Stimulated activated CD8-positive, alpha-beta memory T cell treated with anti-CD3 and anti-CD28 coated beads, Interleukin-4, amount 100 ng/mL, for 24 hours (primary cell): Measurements from ENCODE around the gene RTTN.

ENCODE experiments used
- DNase-seq: peaks from one replicate; pipeline ENCODE4 v3.0.0-alpha.2; 2020; ENCODE audit warnings: low read depth

Gene RTTN

DNA sequence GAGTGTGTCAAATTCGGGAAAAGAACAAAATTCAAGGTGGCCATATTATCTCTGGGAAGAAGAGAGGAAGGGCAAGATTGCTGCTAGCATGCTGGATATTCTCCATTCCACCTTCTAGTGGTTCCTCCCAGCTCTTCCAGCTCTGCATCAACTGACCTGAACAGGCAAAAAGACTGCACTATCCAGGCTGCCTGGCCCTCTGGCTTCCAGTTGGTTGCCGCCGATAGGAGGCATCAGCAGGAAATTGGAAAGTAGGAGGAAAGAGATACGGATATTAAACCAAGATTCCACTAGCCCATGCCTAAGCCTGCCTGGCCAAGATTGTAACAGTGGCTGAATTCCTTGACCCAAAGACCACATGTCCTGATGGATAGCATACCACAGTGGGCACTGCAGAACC is 1.7 kb upstream of the RTTN start:
- DNase-seq, result no peak

DNA sequence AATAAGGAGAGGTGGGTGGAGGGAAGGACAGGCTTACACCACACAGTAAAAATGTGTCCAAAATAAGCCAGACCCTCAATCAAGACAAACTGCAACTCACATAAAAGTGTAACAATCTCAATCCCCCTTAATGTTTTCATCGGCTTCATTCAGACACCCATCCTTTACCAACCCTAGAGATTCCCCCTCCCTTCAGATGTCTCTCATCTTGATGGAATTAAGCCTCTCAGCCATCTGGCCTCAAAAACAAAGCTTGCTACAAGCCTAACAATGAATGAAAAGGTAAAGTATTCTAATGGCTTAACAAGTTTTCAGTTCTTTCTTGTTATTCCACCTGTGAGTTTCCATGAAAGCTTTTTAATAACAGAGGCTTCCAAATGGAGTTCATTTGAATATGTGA is 5.2 kb downstream of the RTTN start:
- DNase-seq, result no peak

DNA sequence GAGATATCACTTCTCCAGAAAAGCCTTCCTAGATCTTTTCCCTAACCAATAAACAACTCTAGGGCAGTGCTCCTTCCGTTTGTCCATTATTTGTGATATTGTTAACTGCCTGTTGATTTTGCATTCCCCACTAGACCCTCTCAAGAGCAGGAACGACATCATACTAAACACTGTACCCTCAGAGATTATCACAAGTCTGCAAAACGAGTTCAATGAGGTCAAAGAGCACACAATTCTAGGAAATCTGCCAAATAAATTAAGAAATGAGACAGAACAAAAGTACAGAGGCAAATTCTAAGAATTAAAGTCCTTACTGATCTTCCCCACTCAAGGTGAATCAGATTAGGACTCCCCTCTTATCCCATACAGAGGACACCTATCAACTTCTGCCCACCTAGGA is 7.6 kb downstream of the RTTN start:
- no peak for DNase-seq

DNA sequence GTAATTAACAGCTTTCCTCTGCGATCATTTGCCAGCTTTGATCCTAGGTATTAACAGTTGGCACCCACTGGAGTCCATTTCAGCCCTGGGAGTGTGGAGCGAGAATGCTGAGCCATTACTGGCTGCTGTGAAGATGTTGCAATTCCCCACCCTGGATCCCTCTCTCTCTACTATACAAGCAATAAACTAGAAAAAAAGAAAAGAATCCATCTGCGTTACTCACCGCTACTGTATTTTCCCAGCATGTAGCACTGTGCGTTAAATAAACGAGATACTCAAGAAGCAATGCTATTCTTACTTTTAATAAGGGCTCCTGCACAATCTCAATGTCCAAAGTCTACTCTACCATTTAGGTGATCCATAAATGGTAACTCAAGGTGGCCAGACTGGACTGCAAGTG is 8.5 kb downstream of the RTTN start:
- DNase-seq, result no peak

DNA sequence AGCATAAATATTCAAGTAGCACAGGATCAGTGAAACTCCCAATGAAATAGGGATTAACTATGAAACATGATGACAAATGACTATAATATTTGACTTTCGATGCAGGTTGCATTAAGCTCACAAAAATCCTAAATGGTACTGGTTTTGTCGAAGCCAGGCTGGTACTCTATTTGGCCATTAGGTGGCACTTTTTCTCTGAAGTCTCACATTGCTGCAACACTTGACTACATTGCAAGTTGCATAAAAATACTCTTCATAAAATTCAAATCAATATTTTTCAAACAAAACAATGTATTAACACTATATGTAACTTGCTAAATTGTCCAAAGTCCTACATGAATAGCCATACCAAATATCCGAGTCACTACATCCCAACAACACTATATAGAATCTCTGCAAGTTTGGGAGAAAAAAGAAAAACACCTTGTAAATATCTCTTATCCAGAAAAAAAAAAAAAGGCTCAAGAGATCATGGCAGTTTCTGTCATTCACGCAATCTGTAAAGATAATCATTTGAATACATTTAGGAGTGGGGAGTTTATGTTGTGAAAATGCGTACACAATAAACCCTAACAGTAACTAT is 9.5 kb downstream of the RTTN start:
- no peak for DNase-seq

DNA sequence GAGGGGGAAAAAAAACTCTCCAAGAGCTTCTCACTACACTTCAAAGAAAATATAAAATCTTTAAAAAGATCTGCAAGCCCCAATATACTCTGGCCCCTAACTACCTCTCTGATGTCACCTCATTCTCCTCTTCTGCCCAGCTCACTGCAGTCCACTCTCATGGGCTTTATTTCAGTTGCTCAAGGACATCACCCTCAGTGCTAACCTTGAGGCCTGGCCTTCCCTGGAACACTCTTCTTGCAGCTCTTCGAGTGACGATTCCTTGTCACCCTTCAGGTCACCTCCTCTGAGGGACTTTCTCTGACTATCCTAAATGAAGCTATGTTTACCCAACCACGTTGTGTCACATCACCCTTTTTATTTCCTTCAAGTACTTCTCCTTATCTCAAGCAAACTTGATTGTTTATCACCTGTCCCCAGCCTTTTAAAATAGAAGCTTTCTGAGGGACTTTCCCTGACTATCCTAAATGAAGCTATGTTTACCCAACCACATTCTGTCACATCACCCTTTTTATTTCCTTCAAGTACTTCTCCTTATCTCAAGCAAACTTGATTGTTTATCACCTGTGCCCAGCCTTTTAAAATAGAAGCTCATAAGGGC is 10.4 kb downstream of the RTTN start:
- no peak for DNase-seq

DNA sequence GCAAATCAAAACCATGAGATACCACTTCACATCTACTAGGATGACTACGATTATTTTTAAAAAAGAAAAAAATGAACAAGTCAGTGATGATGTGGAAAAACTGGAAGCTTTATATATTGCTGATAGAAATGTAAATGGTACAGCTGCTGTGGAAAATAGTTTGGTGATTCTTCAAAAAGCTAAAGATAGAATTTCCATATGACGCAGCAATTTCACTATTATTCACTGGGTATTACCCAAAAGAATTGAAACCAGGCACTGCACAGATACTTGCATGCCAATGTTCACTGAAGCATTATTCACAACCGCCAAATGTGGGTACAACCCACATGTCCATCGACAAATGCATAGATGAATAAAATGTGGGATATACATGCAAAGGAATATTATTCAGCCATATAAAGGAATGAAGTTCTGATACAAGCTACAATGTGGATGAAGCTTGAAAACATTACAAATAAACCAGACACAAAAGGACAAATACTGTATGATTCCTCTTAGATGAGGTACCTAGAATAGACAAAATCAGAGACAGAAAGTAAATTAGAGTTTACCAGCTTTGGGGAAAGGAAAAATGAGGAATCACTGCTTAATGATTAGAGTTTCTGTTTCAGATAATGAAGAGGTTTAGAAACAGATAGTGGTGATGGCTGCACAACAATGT is 11.1 kb downstream of the RTTN start:
- no peak for DNase-seq

DNA sequence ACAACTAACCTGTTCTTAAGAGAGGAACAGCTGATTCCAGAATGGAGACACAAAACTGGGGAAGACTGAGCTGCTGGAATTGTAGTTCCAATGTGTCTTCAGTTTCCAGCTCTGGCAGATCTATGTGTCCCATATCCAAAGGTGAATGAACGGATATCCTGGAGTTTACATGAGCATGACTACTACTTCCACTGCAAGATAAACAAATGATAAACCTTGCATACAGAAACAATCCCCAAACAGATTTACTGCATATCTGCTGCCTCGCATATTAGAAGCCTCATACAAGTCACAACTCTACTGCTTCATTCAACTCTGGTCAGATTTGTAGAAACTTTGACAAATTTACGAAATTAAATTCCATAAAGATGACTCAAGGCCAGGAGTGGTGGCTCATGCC is 15.0 kb downstream of the RTTN start:
- no peak for DNase-seq

DNA sequence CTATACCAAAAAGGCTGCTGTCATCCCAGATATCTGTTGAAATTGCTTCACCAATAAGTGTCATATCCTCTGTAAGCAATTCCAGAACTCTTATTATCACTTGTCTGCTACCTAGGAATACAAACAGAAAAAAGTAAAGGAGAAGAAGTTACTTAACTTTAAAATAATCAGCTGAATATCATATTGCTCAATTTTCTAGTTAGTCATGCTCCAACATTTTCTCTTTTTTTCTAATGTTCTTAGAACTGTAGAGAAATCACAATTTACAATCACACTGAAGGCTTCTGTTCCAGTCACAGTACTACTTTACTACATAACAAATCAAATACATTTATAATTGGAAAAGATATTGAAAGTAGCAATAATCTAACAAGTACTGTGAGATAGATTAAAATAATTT is 17.4 kb downstream of the RTTN start:
- no peak for DNase-seq

DNA sequence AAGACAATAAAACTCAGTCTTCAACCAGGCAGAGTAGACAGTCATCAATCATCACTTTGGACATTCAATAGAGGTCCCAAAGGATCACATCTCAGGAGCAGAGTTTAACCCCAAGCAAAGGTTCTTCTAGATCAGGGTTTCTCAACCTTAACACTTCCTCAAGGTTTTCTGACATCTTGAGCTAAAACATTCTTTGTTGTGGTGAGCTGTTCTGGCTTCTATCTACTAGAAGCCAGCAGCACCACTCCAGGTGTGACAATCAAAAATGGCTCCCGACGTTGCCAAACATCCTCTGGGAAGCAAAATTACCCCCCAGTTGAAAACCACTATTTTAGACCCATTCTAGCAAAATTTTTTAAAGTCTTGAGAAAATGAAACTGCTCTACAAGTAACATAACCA is 22.0 kb downstream of the RTTN start:
- DNase-seq, result no peak

DNA sequence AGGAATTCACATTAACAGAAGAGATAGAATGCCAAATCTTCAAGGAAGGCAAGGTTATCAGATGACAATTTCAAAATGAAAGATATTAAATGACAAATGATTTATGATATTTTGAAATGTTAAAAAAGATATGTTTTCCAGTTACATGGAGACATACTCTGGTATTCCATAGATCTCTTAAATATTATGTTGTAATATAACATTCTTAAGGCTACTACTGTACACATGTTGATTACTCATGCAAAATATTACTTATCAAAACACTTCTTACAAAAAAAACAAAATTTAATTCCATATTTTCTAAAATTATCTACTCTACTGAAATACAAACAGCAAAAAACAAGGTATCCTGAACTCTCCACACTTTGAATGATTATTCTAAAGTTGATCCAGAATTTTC is 22.9 kb downstream of the RTTN start:
- DNase-seq, result no peak

DNA sequence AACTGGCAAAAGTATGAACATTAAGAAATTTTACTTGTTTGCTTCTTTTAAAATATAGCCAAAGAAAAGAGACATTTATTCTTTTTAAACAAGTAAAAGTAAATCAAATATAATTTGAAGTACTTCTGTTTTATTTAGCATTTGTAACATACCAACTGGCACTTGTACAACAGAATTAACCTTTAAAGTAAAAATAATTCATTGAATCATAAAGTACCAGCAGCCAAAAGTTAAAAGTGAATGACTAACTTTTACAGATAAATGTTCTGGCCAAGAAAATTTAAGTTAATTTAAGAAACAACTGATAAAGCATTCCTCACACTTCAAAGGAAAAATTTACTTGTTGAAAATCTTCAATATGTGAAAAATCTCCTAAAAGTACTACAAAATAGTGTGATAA is 23.8 kb downstream of the RTTN start:
- DNase-seq, result no peak

DNA sequence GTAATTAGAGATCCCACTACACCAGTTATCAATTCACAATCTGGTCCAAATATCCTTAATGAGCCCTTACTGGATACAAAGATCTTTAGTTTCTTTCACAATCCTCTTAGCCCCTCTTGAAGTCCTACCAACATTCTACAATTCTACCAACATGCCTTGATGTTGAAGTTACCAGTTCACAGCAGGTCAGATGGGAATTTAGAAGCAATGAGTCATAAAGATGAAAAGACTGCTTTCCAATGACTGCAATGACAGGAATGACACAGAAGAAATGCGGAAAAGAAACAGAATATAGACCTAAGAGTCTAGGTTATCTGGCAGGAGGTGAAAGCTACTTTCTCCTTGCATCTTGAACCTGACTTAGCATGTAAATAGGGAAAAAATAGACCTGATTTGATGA is 24.5 kb downstream of the RTTN start:
- DNase-seq, result no peak

DNA sequence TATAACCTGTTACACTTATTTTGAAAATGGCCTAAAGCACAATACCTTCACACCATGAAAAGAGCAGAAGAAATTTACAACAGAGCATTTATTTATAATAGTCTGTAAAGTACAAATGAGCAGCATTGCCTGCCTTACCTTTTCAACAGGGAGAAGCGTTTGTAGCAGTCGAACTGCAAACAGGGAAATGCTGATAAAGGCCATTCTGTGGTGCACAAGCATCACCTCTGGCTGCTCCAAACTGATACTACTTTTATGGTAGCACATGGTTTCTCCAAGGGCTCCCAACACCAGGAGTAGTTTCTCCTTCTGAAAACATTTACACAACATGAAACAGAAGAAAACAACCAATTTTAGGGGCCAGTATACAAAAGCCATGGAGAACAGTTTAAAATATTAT is 28.9 kb downstream of the RTTN start:
- DNase-seq, result no peak

DNA sequence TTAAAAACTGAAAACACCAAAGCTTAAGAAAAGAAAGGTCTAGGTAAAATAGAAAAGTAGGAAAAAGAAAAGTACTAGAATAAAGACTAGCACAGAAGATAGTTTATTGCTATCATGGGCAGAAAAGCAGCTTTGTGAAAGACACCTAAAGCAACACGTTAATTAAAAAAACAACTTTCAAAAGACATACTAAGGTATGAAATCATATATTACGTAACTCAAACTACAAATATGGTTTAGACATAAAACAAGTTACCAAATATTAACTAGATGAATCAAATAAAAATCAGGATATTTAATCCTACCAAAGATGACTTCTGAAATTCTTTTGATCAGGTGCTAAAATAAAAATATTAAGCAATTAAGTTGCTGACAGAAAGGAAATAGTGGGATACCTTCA is 30.3 kb downstream of the RTTN start:
- no peak for DNase-seq

DNA sequence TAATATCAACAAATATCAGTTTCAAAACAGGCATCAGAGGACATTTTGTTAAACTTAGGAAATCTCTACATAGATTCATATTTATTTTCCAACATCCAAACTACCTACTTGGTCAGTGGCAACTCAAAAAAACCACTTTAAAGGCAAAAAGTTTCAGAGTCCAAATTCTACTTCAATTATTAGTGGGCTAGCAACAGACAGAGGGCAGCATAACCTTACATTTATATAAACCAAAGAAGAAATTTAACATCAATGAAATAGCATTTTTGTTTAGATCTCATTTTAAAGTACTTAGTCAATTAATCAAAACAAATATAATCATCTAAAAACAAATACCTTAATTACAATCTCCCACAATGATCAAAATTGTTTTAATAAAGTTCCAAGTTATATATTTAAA is 33.3 kb downstream of the RTTN start:
- DNase-seq, result no peak

DNA sequence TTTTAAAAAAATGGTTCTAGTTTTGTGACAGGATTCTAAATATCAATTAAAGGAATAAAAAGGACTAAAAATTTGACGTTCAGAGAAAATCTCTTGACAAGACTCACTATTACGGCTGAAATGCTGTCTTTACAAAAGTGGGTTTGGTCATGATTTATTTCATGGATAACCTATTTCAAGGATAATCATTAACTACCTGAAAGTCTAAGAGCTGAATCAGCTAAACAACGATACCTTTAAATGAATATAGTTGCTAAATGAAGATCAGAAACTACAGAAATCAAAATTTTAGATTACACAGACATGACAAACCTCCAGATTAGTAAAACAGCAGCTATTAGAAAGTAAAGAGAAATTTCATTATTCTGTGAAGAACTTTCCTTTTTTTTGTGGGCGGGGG is 35.7 kb downstream of the RTTN start:
- DNase-seq, result no peak

DNA sequence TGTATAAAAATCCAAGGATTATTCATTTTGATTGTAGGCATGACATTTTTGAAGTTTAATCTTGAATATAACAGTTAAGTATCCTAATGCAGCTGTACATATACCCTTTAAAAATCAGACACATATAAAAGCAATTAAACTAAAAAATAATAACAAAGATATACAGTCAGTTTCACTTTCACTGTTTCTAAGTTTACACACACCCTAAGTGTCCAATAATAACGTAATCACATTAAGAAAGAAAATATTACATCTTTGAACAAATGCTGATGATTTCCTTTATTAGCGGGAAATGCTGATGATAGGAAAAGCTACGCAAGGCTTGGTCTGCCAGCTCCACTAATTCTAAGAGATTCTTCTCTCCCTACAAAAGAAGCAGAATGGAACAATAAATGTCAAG is 38.8 kb downstream of the RTTN start:
- no peak for DNase-seq

DNA sequence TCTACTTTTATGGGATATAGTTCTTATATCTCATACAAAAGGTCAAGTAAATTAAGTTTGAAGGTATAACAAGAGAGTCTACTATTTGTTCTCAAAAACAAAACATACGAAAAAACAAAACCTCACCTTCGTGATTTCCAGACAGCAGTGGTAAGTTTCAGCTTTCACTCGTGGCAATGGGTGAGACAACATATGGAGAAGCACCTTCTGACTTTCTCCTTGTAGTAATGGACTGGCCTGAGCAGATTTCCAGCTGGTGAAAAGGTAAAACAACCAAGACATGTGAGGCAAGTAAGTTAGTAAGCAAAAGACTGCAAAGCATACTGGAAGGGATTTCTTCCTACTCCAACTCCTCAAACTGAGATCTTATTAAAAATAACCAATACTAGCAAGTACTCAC is 39.6 kb downstream of the RTTN start:
- DNase-seq, result no peak

DNA sequence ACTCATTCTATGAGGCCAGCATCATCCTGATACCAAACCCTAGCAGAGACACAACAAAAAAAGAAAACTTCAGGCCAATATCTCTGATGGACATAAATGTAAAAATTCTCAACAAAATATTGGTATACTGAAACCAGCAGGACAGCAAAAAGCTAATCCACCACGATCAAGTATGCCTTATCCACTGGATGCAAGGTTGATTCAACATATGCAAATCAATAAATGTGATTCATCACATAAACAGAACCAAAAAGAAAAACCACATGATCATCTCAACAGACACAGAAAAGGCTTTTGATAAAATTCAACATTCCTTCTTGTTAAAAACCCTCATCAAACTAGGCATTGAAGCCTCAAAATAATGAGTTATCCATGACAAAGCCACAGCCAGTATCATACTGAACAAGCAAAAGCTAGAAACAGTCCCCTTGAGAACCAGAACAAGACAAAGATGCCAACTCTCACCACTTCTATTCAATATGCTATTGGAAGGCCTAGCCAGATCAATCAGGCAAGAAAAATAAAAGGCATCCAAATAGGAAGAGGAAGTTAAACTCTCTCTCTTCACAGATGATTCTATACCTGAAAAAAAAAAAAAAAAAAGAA is 45.3 kb downstream of the RTTN start:
- no peak for DNase-seq

DNA sequence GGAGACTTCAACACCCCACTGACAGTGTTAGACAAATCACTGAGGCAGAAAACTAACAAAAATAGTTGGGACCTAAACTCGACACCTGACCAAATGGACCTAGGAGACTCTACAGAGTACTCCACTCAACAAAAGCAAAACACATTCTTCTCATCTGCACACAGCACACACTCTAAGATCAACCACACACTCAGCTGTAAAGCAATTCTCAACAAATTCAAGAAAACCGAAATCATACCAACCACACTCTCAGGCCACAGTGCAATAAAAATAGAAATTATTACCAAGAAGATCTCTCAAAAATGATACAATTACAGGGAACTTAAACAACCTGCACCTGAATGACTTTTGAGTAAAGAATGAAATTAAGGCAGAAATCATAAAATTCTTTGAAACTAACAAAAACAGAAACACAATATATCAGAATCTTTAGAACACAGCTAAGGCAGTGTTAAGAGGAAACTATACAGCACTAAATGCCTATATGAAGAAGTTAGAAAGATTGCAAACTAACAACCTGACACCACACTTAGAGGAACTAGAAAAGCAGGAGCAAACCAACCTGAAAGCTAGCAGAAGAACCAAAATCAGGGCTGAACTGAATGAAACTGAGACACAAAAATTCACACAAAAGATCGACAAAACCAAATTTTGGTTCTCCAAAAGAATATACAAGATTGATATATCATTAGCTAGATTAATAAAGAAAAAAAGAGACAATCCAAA is 46.3 kb downstream of the RTTN start:
- DNase-seq, result no peak

DNA sequence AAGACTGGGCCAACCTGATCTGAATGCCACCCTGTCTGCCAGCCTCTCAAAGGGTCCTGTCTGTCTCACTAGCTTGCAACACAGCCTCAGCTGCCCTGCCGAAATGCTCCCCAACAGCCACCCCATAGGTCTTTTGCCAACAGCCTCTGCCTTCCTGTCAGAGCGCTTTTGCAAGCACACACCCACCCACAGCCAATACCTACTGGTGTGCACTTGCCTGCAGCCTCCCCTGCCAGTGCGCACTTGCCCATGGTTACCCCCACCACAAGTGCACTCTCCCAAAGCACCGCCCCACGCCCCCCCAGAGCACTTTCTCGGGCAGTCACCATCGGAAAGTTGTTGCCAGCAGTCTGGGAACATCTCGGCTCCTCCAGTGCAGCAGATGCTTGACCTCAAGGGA is 48.6 kb downstream of the RTTN start:
- no peak for DNase-seq

DNA sequence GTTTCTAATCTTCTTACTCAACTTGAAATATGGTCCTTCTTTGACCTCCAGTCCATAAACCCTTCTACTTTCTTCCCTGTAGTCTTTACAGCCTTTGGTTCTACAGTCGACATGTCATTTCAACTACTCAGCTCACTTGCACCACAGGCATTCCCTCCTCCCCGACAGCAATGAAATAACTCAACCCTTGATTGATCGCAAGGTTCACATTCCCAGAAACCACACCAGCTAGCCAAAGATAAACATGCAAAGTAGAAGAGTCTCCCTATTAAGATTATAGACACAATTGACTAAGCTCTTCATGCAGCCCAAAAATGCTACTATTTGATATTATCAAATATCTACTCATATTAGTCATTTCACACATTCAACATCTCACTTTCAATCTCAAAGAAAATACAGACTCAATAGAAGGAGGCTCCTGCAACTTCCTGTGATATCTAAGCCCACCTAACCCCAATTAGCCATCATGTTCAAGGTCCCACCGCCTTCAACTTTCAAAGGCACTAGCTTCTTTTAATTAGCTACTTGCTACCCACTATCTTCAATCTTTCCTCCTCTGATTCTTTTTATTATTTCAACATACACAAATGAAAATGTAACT is 50.8 kb downstream of the RTTN start:
- no peak for DNase-seq
